Right lobe of liver (tissue), 6 donors: ENCODE results near the gene HDAC7. TPM values are rescaled to one million over a fixed set of nuclear protein-coding genes. Genes with fewer than 3 reads are reported as not detected.

Experiments used
- ATAC-seq, 4 donors: fragments of 200-7000 bp; cut with Tn5 transposase; one replicate each; pipeline ENCODE4 v1.9.1; 2020; ENCODE audit warnings: mild to moderate bottlenecking in 4 of 4, moderate library complexity in 4 of 4
- DNase-seq, 3 donors: peaks; one replicate each; pipeline ENCODE4 v3.0.0-alpha.2; 2020
- H3K27ac ChIP-seq, 3 donors: fragments of 200-600 bp; one replicate each; pipeline ENCODE4 v1.8.0; 2022
- H3K27me3 ChIP-seq, 2 donors: fragments of 200-600 bp; one replicate each; pipeline ENCODE4 v1.8.0; 2022
- H3K36me3 ChIP-seq, 4 donors: fragments of 200-600 bp; sonication (generic) in 1 of 4; one replicate each; pipeline versions ENCODE4 v1.5.1 to v1.8.0; 2017 to 2022; ENCODE audit warnings: control low read depth in 1 of 4
- H3K4me1 ChIP-seq, 4 donors: fragments of 200-600 bp; sonication (generic) in 1 of 4; one replicate each; pipeline versions ENCODE4 v1.5.1 to v1.8.0; 2017 to 2022; ENCODE audit warnings: control low read depth in 1 of 4
- H3K4me3 ChIP-seq, 3 donors: fragments of 200-600 bp; one replicate each; pipeline ENCODE4 v1.8.0; 2022
- H3K9me3 ChIP-seq, 4 donors: fragments of 200-600 bp; sonication (generic) in 1 of 4; one replicate each; pipeline versions ENCODE4 v1.5.1 to v1.8.0; 2017 to 2022; ENCODE audit warnings: control low read depth in 1 of 4
- CTCF ChIP-seq, 4 donors: fragments of 200-600 bp in 3 of 4; fragments of 450-650 bp in 1 of 4; IDR thresholded peaks; one replicate each; pipeline versions ENCODE4 v1.5.1 to v1.8.0; 2016 to 2022; ENCODE audit warnings: antibody characterized with exemption in 4 of 4, mild to moderate bottlenecking in 2 of 4
- POLR2A ChIP-seq: fragments of 450-650 bp; IDR thresholded peaks from one replicate; pipeline ENCODE4 v1.6.1; 2017; ENCODE audit warnings: antibody characterized with exemption, mild to moderate bottlenecking
- WGBS: methylation state at CpG from one replicate; pipeline ENCODE4 v1.1.6; 2018; ENCODE audit warnings: low coverage, low lambda C conversion rate; ENCODE audit not compliant: insufficient coverage; ENCODE audit errors: missing lambda C conversion rate; 5-methylcytosine and 5-hydroxymethylcytosine counted together
- intact Hi-C, 2 donors: fragments of 100-400 bp; cut with DNase I; formaldehyde crosslinking; loops; one replicate each; pipeline versions ENCODE4 v1.11.2 to v1.14.1; 2022
- total RNA-seq, 6 experiments: library from RNA; depleted of rRNA in 2 of 6; stranded (reverse); fragments of >200 nt in 2 of 6; fragmentation: NEBNext Ultra II Directional in 3 of 6; extraction: Animal tissue kit (Norgen Biotek cat#: 25700) in 3 of 6; gene quantifications; one replicate each; pipeline versions ENCODE4 v1.1.0 to v1.2.4, GENCODE V29; 2016 to 2023
- donor health status: DM: no; HTN: yes; CAD: no.
- donor health status: DM: no; HTN: no; CAD: no.
- donor health status: DM: no; HTN: no; CAD: no.
- donor health status: DM: no; HTN: yes; CAD: no.
- donor health status: DM: no; HTN: yes; CAD: no.

HDAC7 gene
- total RNA-seq, 6 experiments from 2014 or later, result 6.6 to 18.8 (median 8.4) TPM

DNA sequence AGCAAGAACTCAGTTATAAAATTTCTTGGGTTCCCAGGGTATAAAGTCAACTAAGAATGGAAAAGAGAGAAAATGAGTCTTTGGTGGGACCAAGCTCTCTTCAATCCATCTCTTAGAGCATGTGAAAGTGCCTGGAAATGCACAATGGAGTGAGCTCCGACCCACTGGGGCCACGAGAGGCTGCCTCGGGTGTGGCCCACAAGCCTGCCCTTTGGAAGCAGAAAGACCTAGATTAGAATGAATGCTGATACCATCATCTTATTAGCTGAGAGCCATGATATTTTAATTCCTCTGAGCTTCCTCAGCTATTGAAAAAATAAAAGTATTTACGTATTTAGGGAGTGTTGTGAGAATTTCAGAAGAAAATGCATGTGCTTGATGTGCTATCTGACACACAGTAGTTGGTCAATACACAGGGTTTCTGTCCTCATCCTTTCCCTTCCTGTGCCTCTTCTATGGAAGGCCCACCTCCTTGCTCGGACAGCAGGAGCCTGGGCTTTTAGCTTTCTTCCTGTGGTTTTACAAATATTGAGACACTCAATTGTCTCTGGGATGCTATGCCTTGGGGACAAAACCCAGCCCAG lies 42.6 kb upstream of the HDAC7 start:
- no peaks in the 10 kb centered on the region for H3K9me3 ChIP-seq

DNA sequence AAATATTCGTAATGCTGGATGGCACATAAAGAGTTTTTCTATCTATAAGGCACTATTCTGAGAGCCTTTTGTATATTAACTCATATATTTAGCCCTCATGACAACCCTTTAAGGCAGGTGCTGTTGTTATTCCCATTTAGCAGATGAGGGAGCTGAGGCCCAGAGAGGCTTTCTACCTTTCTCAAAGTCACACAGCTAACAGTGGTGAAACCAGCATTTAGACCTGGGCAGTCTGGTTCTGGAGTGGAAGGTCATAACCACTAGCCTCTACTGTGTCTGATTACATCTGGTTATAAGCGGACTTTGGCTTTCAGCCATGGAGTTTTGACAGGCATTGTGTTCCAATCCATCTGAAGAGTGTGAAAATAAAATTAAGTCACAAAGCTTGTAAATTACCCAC lies 41.2 kb upstream of the HDAC7 start:
- Histone ChIP-seq H3K27me3 (no peaks in the 10 kb centered on the region), H3K4me1 (peaks cover 0 to 18% (median 7%) of the 10 kb centered on the region in 4 donors), H3K9me3 (no peaks in the 10 kb centered on the region), H3K27ac (no peak overlapping the region), H3K36me3 (no peaks in the 10 kb centered on the region), H3K4me3 (no peak overlapping the region)
- intact Hi-C loops, result no loop called here
- DNase-seq, result no peak
- WGBS, result 79% methylated on average over 2 of the region's 2 CpGs
- no peak for ATAC-seq
- TF ChIP-seq CTCF (IDR thresholded peaks at IDR 0.05) (no peak), POLR2A (no peak)

More for the DNA sequence above, 42.6 kb upstream of the HDAC7 start:
- 82% methylated on average over 5 of the region's 5 CpGs for WGBS
- H3K27me3 ChIP-seq, result no peaks in the 10 kb centered on the region
- intact Hi-C loops, result no loop called here
- H3K4me3 ChIP-seq, result no peak overlapping the region
- DNase-seq (no peak), ATAC-seq (no peak)
- TF ChIP-seq POLR2A, result no peak
- no peak for TF ChIP-seq CTCF (IDR thresholded peaks at IDR 0.05)
- H3K4me1 ChIP-seq, result peaks cover 0 to 15% (median 7%) of the 10 kb centered on the region in 4 donors
- no peak overlapping the region for H3K27ac ChIP-seq
- no peaks in the 10 kb centered on the region for H3K36me3 ChIP-seq

- DNase-seq, result no peak
- Histone ChIP-seq H3K27ac (no peak overlapping the region), H3K9me3 (no peaks in the 10 kb centered on the region), H3K36me3 (no peaks in the 10 kb centered on the region), H3K4me1 (peaks cover 0 to 23% (median 7%) of the 10 kb centered on the region in 4 donors), H3K27me3 (no peaks in the 10 kb centered on the region), H3K4me3 (no peak overlapping the region)
- TF ChIP-seq CTCF (IDR thresholded peaks at IDR 0.05), result no peak
- TF ChIP-seq POLR2A, result no peak
- intact Hi-C loops, result no loop called here
- no peak for ATAC-seq
- 92% methylated on average over 5 of the region's 7 CpGs for WGBS
These were observed 40.7 kb upstream of the HDAC7 start for GRCh38 chr12:47860279-47860841.

DNA sequence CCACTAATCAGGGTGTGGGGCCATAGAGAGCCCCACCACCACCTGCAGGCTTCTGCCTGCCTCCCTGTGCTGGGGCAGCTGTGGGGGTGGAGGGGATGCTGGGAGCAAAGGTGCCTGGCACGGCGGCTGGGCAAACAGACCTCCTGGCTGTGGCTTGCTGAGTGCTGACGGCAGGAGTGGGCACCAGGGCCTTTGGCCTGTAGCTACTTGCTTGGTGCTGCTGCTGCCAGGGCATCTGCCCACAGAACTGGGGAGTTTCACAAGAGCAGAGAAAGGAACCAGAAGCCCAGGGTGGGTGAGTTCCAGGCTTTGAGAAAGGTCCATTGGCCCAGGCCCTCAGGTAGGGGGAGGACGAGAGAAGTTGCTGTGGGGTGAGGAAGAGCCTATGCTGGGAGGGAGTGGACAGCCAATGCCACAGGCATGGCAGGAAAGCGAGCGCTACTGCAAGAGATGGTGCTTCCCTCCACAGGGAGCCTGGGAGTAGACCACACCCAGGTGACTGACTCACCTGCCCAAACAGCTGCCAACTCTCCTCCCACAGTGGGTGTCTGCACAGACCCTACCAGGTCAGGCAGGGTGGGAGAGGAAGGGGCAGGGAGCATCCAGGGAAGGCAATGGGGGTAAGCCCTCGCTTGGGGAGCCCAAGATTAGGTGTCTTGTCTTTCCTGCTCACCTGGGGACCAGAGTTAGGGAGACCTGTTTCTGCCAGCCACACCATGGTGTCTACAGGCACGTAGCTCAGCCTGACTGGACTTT lies 39.0 kb upstream of the HDAC7 start:
- intact Hi-C loops, result no loop called here
- DNase-seq (peak; percentile 86 to 94 (median 93)), ATAC-seq (peak; percentile 88 to 97 (median 96))
- H3K9me3 ChIP-seq, result no peaks in the 10 kb centered on the region
- no peaks in the 10 kb centered on the region for H3K27me3 ChIP-seq
- H3K27ac ChIP-seq, result peak overlapping the region; percentile 23 to 64 (median 63)
- no peak overlapping the region for H3K4me3 ChIP-seq
- H3K36me3 ChIP-seq, result no peaks in the 10 kb centered on the region
- peaks cover 0 to 29% (median 7%) of the 10 kb centered on the region in 4 donors for H3K4me1 ChIP-seq
- 40% methylated on average over 6 of the region's 8 CpGs for WGBS
- TF ChIP-seq POLR2A (no peak), CTCF (IDR thresholded peaks at IDR 0.05) (no peak)
